AG09309 (cell line): ENCODE results near the gene KLHDC7A.
"Not testable (repeated sequence)": the region's sequence is repeated elsewhere in the genome, so short reads cannot be mapped to it uniquely, and the experiment has no call there.

Experiments
- DNase-seq: peaks from one replicate; pipeline ENCODE4 v3.0.0-alpha.2; 2010; ENCODE audit warnings: low read depth
- H3K4me3 ChIP-seq: 2 replicates; pipeline ENCODE4 v1.5.1; 2011; ENCODE audit warnings: mild to moderate bottlenecking, low read depth, low read length, moderate library complexity; ENCODE audit not compliant: control insufficient read depth
- CTCF ChIP-seq: IDR thresholded peaks from 2 replicates; pipeline ENCODE4 v1.5.1; 2011; ENCODE audit warnings: mild to moderate bottlenecking, low read depth, low read length, inconsistent platforms; ENCODE audit not compliant: insufficient read depth, control insufficient read depth; ENCODE audit errors: missing control alignments

The KLHDC7A gene

DNA sequence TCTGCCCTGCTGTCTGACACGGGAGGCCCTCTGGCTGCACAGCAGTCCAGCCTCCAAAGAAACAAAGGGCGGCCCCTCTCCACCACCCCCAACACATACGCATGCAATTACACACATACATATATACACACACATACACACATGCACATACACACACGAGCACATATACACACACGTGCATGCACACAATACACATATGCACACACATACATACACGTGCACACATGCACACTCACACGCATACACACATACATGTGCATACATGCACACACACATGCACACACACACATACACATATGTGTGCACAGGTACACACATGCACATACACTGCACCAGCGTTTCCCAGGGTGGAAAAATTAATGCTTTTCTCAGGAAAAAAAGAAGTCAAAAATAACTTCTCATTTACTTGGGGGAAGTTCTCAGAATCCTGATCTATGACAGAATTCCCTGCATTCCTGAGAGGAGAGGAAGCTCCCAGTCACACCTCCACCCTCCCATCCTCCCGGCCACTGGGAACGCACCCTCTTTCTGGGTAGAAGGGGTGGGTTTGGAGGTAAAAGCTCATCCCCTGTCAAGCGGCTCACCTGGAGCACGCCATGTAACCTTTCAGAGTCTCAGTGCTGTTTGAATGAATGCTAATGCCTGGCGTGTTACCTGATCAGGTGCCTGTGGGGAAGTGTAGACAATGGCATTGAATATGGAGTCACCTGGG is 33.1 kb upstream of the KLHDC7A start:
- no peak for TF ChIP-seq CTCF
- DNase-seq, result no peak

GRCh38 chr1:18448889-18449288 is 31.8 kb upstream of the KLHDC7A start:
- no peak for TF ChIP-seq CTCF
- DNase-seq, result no peak
- H3K4me3 ChIP-seq, result no peak overlapping the region

More for the DNA sequence above, 33.1 kb upstream of the KLHDC7A start:
- no peak overlapping the region for H3K4me3 ChIP-seq

- H3K4me3 ChIP-seq, result no peak overlapping the region
- DNase-seq, result no peak
- TF ChIP-seq CTCF, result no peak
Measured at GRCh38 chr1:18452550-18452949, 28.2 kb upstream of the KLHDC7A start.

- TF ChIP-seq CTCF, result no peak
- no peak for DNase-seq
- no peak overlapping the region for H3K4me3 ChIP-seq
Measured at GRCh38 chr1:18458133-18459092, 22.3 kb upstream of the KLHDC7A start.

DNA sequence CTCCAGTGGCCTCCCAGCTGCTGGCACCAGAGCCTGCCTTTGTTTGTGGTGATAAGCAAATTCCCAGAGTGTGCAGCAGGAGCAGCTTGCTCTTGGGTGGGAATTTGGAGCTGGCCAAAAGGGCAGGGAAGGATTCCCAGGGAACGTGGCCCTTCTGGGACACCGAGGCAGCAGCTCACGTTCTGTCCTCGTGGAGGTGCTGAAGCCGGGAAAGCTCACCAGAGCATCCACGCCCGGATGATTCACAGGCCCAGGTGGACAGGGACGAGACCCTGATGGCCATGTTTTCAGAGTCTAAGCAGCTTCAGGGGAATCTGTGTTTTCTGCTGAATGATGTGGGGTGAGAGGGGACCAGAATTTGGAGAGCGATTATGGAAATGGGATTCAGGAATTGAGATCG is 19.1 kb upstream of the KLHDC7A start:
- H3K4me3 ChIP-seq, result no peak overlapping the region
- no peak for TF ChIP-seq CTCF
- DNase-seq, result no peak

DNA sequence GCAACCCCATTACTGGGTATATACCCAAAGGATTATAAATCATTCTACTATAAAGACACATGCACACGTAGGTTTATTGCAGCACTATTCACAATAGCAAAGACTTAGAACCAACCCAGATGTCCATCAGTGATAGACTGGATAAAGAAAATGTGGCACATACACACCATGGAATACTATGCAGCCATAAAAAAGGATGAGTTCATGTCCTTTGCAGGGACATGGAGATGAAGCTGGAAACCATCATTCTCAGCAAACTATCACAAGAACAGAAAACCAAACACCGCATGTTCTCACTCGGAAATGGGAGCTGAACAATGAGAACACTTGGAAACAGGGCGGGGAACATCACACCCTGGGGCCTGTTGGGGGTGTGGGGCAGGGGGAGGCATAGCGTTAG is 18.2 kb upstream of the KLHDC7A start:
- not testable (repeated sequence) for H3K4me3 ChIP-seq, DNase-seq

GRCh38 chr1:18463063-18463462 is 17.7 kb upstream of the KLHDC7A start:
- no peak for TF ChIP-seq CTCF
- DNase-seq, result no peak

More at GRCh38 chr1:18463063-18463462, 17.7 kb upstream of the KLHDC7A start:
- no peak overlapping the region for H3K4me3 ChIP-seq
